Stimulated activated CD4-positive, alpha-beta T cell treated with anti-CD3 and anti-CD28 coated beads, Interleukin-1b, Interleukin-23, amount 100 ng/mL, for 4 hours (primary cell): ENCODE measurements around the gene KCNAB2.
A peak's percentile ranks its signal among the peaks of the same experiment; 100 is the strongest.

ENCODE experiments used
- DNase-seq, 2 donors: peaks; one replicate each; pipeline ENCODE4 v3.0.0-alpha.2; 2020; ENCODE audit warnings: low read depth in 2 of 2

The KCNAB2 gene

DNA sequence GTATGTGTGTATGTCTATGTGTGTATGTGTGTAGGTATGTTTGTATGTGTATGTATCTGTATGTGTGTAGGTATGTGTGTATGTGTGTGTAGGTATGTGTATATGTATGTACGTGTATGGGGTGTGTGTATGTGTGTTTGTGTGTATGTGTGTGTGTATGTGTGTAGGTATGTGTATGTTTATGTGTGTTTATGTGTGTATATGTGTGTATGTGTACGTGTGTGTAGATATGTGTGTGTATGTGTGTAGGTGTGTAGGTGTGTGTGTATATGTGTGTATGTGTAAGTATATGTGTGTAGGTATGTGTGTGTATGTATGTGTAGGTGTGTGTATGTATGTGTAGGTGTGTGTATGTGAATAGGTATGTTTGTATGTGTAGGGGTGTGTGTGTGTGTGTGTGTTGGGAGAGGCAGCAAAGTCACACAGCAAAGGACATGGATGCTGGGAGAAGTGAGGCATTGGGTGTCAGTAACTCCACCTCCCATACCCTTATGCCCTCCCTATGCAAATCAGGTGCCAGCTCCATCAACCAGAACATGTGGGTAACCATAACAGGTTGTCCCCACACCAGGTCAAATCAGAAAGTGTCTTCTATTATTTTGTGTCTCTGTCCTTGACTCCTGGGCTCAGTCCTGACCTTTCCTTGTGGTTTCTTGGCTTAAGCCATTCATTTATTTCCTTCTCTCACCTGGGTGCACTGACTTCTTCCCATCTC lies 15.0 kb upstream of the KCNAB2 start:
- no peak for DNase-seq

DNA sequence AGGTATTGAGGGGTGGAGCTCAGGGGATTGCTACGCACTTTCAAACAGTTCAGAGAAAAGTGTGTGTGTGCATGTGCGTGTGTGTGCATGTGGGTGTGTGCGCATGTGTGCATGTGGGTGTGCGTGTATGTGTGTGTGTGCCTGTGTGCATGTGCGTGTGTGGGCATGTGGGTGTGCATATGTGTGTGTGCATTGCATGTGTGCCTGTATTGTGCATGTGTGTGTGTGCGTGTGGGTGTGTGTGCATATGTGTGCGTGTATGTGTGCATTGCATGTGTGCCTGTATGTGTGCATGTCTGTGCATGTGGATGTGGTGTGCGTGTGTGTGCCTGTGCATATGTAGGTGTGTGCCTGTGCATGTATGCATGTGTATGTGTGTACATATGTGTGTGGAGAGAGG lies 12.6 kb upstream of the KCNAB2 start:
- no peak for DNase-seq

- peak in 1 of 2 donors; percentile 22 for DNase-seq
Observed at GRCh38 chr1:6033986-6034749, 11.5 kb upstream of the KCNAB2 start.

DNA sequence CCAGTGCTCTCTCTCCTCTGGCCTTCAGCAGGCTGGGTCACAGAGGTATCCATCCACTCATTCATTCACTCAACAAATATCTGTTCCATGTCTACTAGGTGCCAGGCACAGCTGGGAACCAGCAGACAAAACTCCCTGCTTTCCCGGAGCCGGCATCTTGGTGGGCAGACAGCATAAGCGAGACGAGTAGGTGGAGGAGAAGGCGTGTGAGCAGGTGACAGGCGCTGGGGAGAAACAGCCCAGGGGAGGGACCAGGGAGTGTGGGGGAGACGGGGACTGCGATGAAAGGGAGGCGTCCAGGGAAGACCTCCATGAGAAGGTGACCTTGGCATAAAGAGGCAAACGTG lies 11.0 kb upstream of the KCNAB2 start:
- no peak for DNase-seq

GRCh38 chr1:6035303-6035702 lies 10.4 kb upstream of the KCNAB2 start:
- no peak for DNase-seq

DNA sequence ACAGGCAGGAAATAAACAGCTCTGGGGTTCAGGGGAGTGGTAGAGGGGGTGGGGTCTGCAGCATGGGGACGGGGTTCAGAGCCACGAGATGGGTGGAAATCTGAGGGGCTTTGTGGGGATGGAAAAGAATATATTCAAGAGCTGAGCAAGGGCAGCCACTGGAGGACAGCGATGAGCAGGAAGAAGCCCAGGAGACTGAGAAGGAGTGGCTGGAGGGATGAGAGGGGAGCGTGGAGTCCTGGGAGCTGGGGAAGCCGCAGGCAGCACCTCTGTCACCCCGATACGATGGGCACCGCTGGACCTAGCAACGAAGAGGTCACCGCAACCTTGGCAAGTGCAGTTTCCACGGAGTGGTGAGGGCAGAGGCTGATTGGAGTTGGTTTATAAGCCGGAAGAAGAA lies 10.0 kb upstream of the KCNAB2 start:
- no peak for DNase-seq

- no peak for DNase-seq
Observed at GRCh38 chr1:6037338-6037762, 8.3 kb upstream of the KCNAB2 start.

DNA sequence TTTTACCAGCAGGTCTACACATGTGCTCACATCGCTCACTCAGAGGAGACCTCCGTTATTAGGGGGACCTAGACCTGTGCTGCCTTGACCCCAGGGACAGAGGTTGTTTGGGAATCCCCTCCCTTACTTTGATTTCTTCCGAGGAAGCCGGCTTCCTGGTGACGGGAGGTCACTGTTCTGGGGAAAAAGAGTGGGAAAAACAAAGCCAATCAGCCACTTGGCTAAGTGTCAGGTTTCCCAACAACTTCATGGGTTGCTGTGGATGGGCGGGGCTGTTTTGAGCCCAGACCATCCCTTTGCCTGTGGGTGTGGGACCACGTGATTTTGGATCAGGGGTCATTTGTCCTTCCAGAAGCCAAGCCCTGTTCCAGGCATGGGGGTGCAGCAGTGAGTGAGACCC lies 7.1 kb upstream of the KCNAB2 start:
- no peak for DNase-seq

GRCh38 chr1:6039031-6039430 lies 6.7 kb upstream of the KCNAB2 start:
- no peak for DNase-seq

DNA sequence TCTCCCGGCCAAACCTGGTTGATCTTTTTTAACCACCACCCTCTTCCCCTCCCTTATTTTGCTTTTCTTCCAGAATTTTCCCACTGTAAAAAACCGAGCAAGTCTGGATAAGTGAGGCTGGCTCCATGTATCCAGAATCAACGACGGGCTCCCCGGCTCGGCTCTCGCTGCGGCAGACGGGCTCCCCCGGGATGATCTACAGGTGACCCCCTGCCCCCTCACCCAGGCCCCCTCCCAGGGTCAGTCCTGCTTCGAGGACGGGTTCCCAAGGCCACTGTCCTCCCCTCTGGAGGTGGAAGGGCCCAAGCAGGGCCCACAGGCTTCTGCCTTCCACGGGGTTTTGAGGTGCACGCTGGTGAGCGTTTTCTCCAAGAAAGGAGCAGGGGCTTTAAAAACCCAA lies 5.2 kb upstream of the KCNAB2 start:
- DNase-seq = no peak

DNA sequence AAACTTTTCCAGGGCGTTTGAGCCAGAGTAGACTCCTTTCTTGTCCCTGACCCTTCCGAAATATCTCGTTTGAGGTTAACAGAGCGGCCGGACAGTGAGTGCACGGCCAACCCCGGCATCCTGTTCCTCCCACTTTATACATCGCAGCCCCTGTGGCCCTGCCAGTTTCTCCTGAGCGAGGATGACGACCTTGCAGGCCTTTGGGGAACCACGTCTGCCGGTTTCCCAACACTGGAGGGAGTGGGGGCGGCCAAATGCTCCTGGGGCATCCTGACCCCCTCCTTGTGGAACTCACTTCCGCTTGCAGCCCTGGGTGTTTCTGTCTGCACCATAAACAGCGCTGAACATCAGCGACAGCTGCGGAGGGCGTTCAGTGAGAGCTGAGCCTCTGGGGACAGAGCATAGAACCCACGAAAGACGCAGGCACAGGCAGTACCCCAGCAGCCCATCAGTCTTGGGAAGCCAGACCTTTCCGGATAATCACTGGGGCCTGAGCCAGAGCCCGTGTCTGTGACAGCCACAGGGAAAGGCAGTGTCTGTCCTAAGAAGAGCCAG lies 4.8 kb upstream of the KCNAB2 start:
- DNase-seq = no peak

GRCh38 chr1:6041432-6042062 lies 4.1 kb upstream of the KCNAB2 start:
- no peak for DNase-seq

GRCh38 chr1:6043561-6043960 lies 2.1 kb upstream of the KCNAB2 start:
- no peak for DNase-seq

DNA sequence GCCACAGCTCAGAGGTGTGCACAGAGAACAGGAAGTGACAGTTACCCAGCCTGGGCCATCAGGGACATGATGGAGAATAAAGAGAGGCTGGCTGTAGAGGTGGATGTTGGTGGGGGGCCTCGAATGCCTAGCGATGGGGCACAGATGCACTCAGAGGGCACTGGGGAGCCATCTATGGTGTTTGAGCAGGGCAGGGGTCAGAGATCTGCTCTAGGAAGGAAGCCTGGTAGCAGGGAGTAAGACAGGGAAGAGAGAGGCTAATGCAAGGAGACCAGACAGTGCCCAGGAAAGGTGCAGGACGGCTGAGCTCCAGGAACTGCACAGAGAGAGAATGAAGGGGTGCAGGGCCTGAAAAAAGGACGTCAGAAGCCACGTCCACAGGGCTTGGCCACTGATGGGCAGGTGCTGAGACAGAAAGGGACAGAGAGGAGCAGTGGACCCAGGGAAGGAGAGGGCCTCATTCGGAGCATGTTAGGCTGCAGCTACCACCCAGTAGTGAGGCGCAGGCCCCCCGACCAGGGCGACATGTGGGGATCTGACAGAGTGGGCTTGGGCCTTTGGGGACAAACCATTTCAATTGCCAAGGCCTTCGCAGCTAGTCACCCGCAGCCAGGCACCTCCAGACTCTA lies 1.1 kb upstream of the KCNAB2 start:
- no peak for DNase-seq

DNA sequence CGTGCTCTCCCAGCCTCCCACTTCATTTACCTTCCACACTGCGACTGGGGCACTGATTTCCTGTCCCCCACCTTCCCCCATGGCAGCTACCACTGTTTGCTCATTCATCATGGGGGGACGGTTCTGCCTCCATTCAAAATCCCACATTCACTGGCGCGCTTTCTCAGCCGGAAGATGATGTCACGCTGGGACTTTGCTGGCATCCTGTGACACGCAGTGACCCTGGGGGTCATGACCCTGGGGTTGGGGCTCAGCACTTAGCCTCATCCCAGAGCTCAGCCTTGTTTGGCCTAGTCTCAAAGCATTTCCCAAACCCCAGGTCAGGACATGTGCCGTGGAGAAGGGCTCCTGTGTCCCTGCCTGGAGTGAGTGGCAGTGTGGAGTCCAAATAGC lies 582 bp upstream of the KCNAB2 start:
- no peak for DNase-seq

GRCh38 chr1:6046279-6046678 lies 591 bp downstream of the KCNAB2 start:
- no peak for DNase-seq

DNA sequence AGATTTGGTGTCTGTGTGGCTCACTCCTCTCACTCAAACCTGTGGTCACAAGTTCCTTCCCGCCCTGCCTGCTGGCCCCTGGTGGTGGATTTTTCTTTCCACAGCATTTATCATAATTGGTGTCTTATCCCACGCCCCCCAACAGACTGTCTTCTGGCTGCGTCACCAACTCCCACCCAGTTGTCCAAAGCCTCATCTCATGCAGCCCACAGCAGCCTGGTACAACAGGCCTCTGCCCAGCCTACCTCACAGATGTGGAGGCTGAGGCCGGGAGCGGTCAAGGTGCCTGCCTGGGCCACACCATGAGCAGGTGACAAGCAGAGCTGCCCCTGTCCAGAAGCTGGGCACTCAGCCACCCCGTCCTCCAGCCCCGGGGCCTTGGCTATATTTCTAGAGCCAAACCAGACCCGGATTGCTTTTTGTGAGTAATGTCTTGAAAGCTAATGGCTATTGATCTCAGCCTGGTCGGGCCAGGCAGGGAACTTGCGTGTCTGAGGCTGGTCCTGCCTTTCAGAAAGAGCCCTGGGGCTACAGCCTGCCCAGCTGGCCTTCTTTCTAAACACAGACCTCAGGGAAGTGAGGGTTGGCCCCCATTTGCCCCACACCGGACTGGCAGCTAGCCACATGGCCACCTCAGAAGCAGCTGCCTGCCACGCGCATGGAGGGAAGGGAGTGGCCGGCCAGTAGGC lies 2.6 kb downstream of the KCNAB2 start:
- no peak for DNase-seq

DNA sequence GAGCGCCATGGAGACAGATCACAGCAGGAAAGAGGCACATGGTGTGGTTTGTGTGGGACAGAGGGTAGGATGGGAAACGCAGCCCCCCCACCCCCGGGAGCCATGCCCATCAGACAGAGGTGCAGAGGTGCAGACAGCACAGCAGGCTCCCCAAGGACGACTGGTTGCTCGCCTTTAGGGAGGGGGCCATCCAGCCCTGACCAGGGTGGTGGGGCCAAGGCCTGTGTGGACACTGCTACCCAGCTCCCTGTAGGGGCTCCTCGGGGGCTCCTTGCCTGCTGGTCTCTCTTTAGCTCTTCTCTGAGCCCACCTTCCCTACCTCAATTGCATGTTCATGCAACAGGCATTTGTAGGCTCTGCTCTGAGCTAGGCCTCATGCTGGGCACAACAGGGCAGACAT lies 3.7 kb downstream of the KCNAB2 start:
- DNase-seq = no peak

DNA sequence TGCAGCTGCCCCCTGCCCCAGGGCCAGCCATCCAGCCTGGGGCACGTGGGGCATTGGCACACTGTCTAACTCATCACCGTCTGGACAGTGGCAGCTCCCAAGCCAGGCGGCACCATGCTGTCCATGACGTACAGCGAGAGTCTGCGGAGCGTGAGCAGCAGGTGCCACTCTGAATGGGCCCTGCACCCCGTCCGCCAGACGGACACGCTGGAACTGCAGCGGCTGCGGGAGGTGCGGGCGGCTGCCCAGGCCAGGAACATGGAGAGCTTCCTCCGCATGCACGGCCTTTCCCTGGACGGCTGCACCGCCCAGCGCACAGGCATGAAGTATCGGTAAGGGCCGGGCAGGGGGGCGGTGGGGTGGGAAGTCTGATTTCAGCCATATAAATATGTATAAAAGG lies 5.7 kb downstream of the KCNAB2 start:
- no peak for DNase-seq

GRCh38 chr1:6052543-6053205 lies 7.0 kb downstream of the KCNAB2 start:
- DNase-seq = peak; percentile 22 to 27

- no peak for DNase-seq
Observed at GRCh38 chr1:6053206-6053546, 7.5 kb downstream of the KCNAB2 start.
